H9 (cell line): Measurements from ENCODE around the gene CRYM. TPM values are rescaled to one million over a fixed set of nuclear protein-coding genes. Genes with fewer than 3 reads are reported as not detected.
A peak's percentile ranks its signal among the peaks of the same experiment; 100 is the strongest.

Experiments
- DNase-seq: peaks from one replicate; pipeline ENCODE4 v3.0.0-alpha.2; 2017
- H2AFZ ChIP-seq: one replicate; pipeline ENCODE4 v1.6.1; 2013; ENCODE audit warnings: mild to moderate bottlenecking, low read length, control low read depth, moderate library complexity
- H2AK5ac ChIP-seq: 2 replicates; pipeline ENCODE4 v1.6.1; 2013; ENCODE audit warnings: low read length, control low read depth, mixed read lengths; ENCODE audit not compliant: insufficient read length
- H2BK120ac ChIP-seq: one replicate; pipeline ENCODE4 v1.6.1; 2013; ENCODE audit warnings: low read depth, mild to moderate bottlenecking, low read length, control low read depth, inconsistent platforms; ENCODE audit not compliant: poor library complexity, severe bottlenecking
- H2BK12ac ChIP-seq: 2 replicates; pipeline ENCODE4 v1.6.1; 2013; ENCODE audit warnings: low read length, control low read depth, mixed read lengths, low read depth; ENCODE audit not compliant: insufficient read length
- H2BK15ac ChIP-seq: 2 replicates; pipeline ENCODE4 v1.6.1; 2013; ENCODE audit warnings: low read depth, low read length, control low read depth
- H2BK20ac ChIP-seq: one replicate; pipeline ENCODE4 v1.6.1; 2013; ENCODE audit warnings: low read depth, mild to moderate bottlenecking, low read length, control low read depth, inconsistent platforms; ENCODE audit not compliant: poor library complexity, severe bottlenecking
- H2BK5ac ChIP-seq: 2 replicates; pipeline ENCODE4 v1.6.1; 2013; ENCODE audit warnings: low read length, control low read depth, mixed read lengths; ENCODE audit not compliant: insufficient read length
- H3K14ac ChIP-seq: 2 replicates; pipeline ENCODE4 v1.6.1; 2013; ENCODE audit warnings: low read length, control low read depth; ENCODE audit not compliant: insufficient read depth
- H3K18ac ChIP-seq: 2 replicates; pipeline ENCODE4 v1.6.1; 2013; ENCODE audit warnings: low read depth, mild to moderate bottlenecking, mixed read lengths, low read length, control low read depth; ENCODE audit not compliant: insufficient read length
- H3K23ac ChIP-seq: 2 replicates; pipeline ENCODE4 v1.6.1; 2013; ENCODE audit warnings: low read length, control low read depth, mixed read lengths, low read depth; ENCODE audit not compliant: insufficient read length
- H3K23me2 ChIP-seq: 2 replicates; pipeline ENCODE4 v1.6.1; 2013; ENCODE audit warnings: low read depth, mild to moderate bottlenecking, mixed read lengths, low read length, control low read depth; ENCODE audit not compliant: insufficient read length, poor library complexity, severe bottlenecking
- H3K27ac ChIP-seq: 2 replicates; pipeline ENCODE4 v1.5.1; 2013; ENCODE audit warnings: low read length, control low read depth, mixed read lengths, low read depth; ENCODE audit not compliant: insufficient read length
- H3K27me3 ChIP-seq: 2 replicates; pipeline ENCODE4 v1.6.1; 2013; ENCODE audit warnings: low read length, control low read depth, inconsistent platforms; ENCODE audit not compliant: insufficient read depth
- H3K4ac ChIP-seq: 2 replicates; pipeline ENCODE4 v1.6.1; 2013; ENCODE audit warnings: low read depth, mild to moderate bottlenecking, control low read depth, inconsistent platforms, low read length, moderate library complexity
- H3K4me1 ChIP-seq: 2 replicates; pipeline ENCODE4 v1.6.1; 2013; ENCODE audit warnings: low read length, control low read depth, inconsistent platforms; ENCODE audit not compliant: insufficient read depth
- H3K4me2 ChIP-seq: 2 replicates; pipeline ENCODE4 v1.6.1; 2013; ENCODE audit warnings: low read length, control low read depth, mixed read lengths; ENCODE audit not compliant: insufficient read length, insufficient read depth
- H3K56ac ChIP-seq: 2 replicates; pipeline ENCODE4 v1.6.1; 2013; ENCODE audit warnings: low read depth, mild to moderate bottlenecking, mixed read lengths, low read length, control low read depth; ENCODE audit not compliant: insufficient read length
- H3K79me1 ChIP-seq: 2 replicates; pipeline ENCODE4 v1.6.1; 2013; ENCODE audit warnings: low read depth, mild to moderate bottlenecking, moderate library complexity, low read length, control low read depth, inconsistent platforms; ENCODE audit not compliant: insufficient read depth, poor library complexity, severe bottlenecking
- H3K79me2 ChIP-seq: 2 replicates; pipeline ENCODE4 v1.6.1; 2013; ENCODE audit warnings: low read length, control low read depth, inconsistent platforms; ENCODE audit not compliant: insufficient read depth
- H3K9ac ChIP-seq: 2 replicates; pipeline ENCODE4 v1.6.1; 2013; ENCODE audit warnings: low read length, control low read depth, mixed read lengths; ENCODE audit not compliant: insufficient read length; ENCODE audit errors: extremely low read depth
- H3K9me3 ChIP-seq: one replicate; pipeline ENCODE4 v1.6.1; 2013; ENCODE audit warnings: low read depth, low read length, inconsistent platforms; ENCODE audit not compliant: control insufficient read depth
- H3T11ph ChIP-seq: one replicate; pipeline ENCODE4 v1.6.1; 2013; ENCODE audit warnings: mild to moderate bottlenecking, low read length, control low read depth, inconsistent platforms
- H4K20me1 ChIP-seq: one replicate; pipeline ENCODE4 v1.6.1; 2013; ENCODE audit not compliant: control insufficient read depth, insufficient read length, insufficient read depth
- H4K5ac ChIP-seq: 2 replicates; pipeline ENCODE4 v1.6.1; 2013; ENCODE audit warnings: low read depth, mild to moderate bottlenecking, mixed read lengths, low read length, control low read depth; ENCODE audit not compliant: insufficient read length
- H4K8ac ChIP-seq: replicated peaks from 2 replicates; pipeline ENCODE4 v1.6.1; 2013; ENCODE audit warnings: low read length, control low read depth, mixed read lengths, low read depth; ENCODE audit not compliant: insufficient read length
- H4K91ac ChIP-seq: 2 replicates; pipeline ENCODE4 v1.6.1; 2013; ENCODE audit warnings: low read depth, mild to moderate bottlenecking, moderate library complexity, mixed read lengths, low read length, control low read depth; ENCODE audit not compliant: insufficient read length
- H3K27ac Mint-ChIP-seq, 3 experiments: 2 replicates in 2 of 3; 3 replicates in 1 of 3; pipeline ENCODE4 v1.8.0; 2020 to 2021; ENCODE audit warnings: mixed read lengths in 3 of 3, mild to moderate bottlenecking in 1 of 3, moderate library complexity in 1 of 3
- H3K27me3 Mint-ChIP-seq: 2 replicates; pipeline ENCODE4 v1.8.0; 2021; ENCODE audit warnings: low read depth, mild to moderate bottlenecking, moderate library complexity, mixed read lengths
- H3K36me3 Mint-ChIP-seq, 3 experiments: 2 replicates in 2 of 3; 3 replicates in 1 of 3; pipeline ENCODE4 v1.8.0; 2020 to 2021; ENCODE audit warnings: low read depth in 3 of 3, mixed read lengths in 3 of 3; ENCODE audit not compliant: insufficient read depth in 1 of 3
- H3K4me1 Mint-ChIP-seq, 2 experiments: 2 replicates each; pipeline ENCODE4 v1.8.0; 2020; ENCODE audit warnings: mixed read lengths in 2 of 2
- H3K4me3 Mint-ChIP-seq, 2 experiments: 2 replicates in 1 of 2; 3 replicates in 1 of 2; pipeline ENCODE4 v1.8.0; 2020 to 2021; ENCODE audit warnings: mild to moderate bottlenecking in 2 of 2, mixed read lengths in 2 of 2, moderate library complexity in 1 of 2
- H3K9me3 Mint-ChIP-seq, 2 experiments: 2 replicates in 1 of 2; 3 replicates in 1 of 2; pipeline ENCODE4 v1.8.0; 2020; ENCODE audit warnings: mild to moderate bottlenecking in 2 of 2, mixed read lengths in 2 of 2, moderate library complexity in 1 of 2
- CTCF ChIP-seq: fragments of 200-600 bp; sonication (generic); conservative IDR thresholded peaks from 3 replicates; pipeline ENCODE4 v1.8.0; 2021; ENCODE audit warnings: antibody characterized with exemption, mild to moderate bottlenecking
- WGBS: extraction: QIAGEN DNeasy Blood & Tissue Kit; methylation state at CpG from one replicate; pipeline ENCODE4 v1.1.7; 2013; ENCODE audit warnings: missing lambda C conversion rate, low lambda C conversion rate, mixed read lengths; ENCODE audit not compliant: insufficient read length; ENCODE audit errors: extremely low coverage; 5-methylcytosine and 5-hydroxymethylcytosine counted together
- total RNA-seq: library from RNA; stranded (reverse); gene quantifications from 2 replicates; pipeline ENCODE4 v1.2.1, GENCODE V29; 2021

Gene CRYM
- total RNA-seq, 1 experiment from 2014 or later, result 17.8 TPM

GRCh38 chr16:21277045-21277926 is 804 bp downstream of the CRYM start:
- no peaks in the 10 kb centered on the region for H3K27me3 ChIP-seq
- no peak overlapping the region for H2BK12ac ChIP-seq
- no peak overlapping the region for H3K56ac ChIP-seq
- H3K79me1 ChIP-seq, result no peaks in the 10 kb centered on the region
- no peak overlapping the region for H2BK15ac ChIP-seq
- no peaks in the 10 kb centered on the region for H3K9me3 ChIP-seq
- no peak overlapping the region for H3K27ac ChIP-seq
- no peak overlapping the region for H2AFZ ChIP-seq
- H3K18ac ChIP-seq, result no peak overlapping the region
- H4K8ac ChIP-seq, result no peak overlapping the region
- H3K4ac ChIP-seq, result no peak overlapping the region
- H2BK20ac ChIP-seq, result no peak overlapping the region
- DNase-seq, result no peak
- H3K14ac ChIP-seq, result no peak overlapping the region
- no peak overlapping the region for H3K9ac ChIP-seq
- H2BK120ac ChIP-seq, result no peak overlapping the region
- WGBS, result no CpG with 5 or more reads among the region's 17 CpGs
- no peaks in the 10 kb centered on the region for H3K79me2 ChIP-seq
- TF ChIP-seq CTCF, result no peak
- peaks cover 6% of the 10 kb centered on the region for H3K4me1 ChIP-seq
- H3K4me1 Mint-ChIP-seq, result peaks cover 32 to 37% of the 10 kb centered on the region in 2 experiments
- no peak overlapping the region for H4K5ac ChIP-seq
- H4K20me1 ChIP-seq, result no peaks in the 10 kb centered on the region
- peak overlapping the region; percentile 59 for H3K4me2 ChIP-seq
- H2AK5ac ChIP-seq, result no peak overlapping the region
- H3T11ph ChIP-seq, result no peak overlapping the region
- no peak overlapping the region for H3K27ac Mint-ChIP-seq
- H3K36me3 Mint-ChIP-seq, result 0 out of 7 replicates have a peak, but pooled peaks cover 0 to 6% (median 0%) of the 10 kb centered on the region in 3 experiments
- no peak overlapping the region for H3K23ac ChIP-seq
- no peak overlapping the region for H2BK5ac ChIP-seq
- H3K9me3 Mint-ChIP-seq, result no peaks in the 10 kb centered on the region
- peaks cover 49% of the 10 kb centered on the region for H3K27me3 Mint-ChIP-seq
- peaks cover 5% of the 10 kb centered on the region for H3K23me2 ChIP-seq
- no peak overlapping the region for H4K91ac ChIP-seq
- peak overlapping the region; percentile 68 to 83 for H3K4me3 Mint-ChIP-seq
